K562 (cell line): ENCODE results near the gene METRNL. TPM values are rescaled to one million over a fixed set of nuclear protein-coding genes. Genes with fewer than 3 reads are reported as not detected.
A peak's percentile ranks its signal among the peaks of the same experiment; 100 is the strongest.

Experiments
- ATAC-seq: fragments of 200-7000 bp; cut with Tn5 transposase; 3 replicates; pipeline ENCODE4 v1.9.1; 2020; ENCODE audit warnings: moderate library complexity
- BruUV-seq: library from RNA; stranded (reverse); fragments of 400-500 nt; replicated peaks from 2 replicates; lab custom pipeline; 2021; lab: Mats Ljungman, UMichigan
- CTCF ChIA-PET: fragments of 300-600 bp; formaldehyde crosslinking; extraction: SDS; loops from one replicate; lab custom pipeline; 2021; ENCODE audit warnings: low intra/inter-chr PET ratio; lab: Yijun Ruan, JAX
- POLR2A ChIA-PET: fragments of 300-600, 350-650 bp; sonication (Branson Sonifier 250); formaldehyde crosslinking; extraction: SDS; loops from one replicate; lab custom pipeline; 2021; ENCODE audit warnings: antibody characterized with exemption, inconsistent platforms; lab: Yijun Ruan, JAX
- DNase-seq, 4 experiments: peaks; one replicate each; pipeline versions ENCODE4 v3.0.0 to v3.0.0-alpha.2; 2011 to 2018; ENCODE audit warnings: low spot score in 3 of 4, mixed read lengths in 3 of 4; ENCODE audit errors: extremely low read depth in 1 of 4
- FAIRE-seq: peaks from 2 replicates; lab custom pipeline; 2011; peaks lifted over from hg19 to GRCh38; lab: Jason Lieb, UNC
- H2AFZ ChIP-seq: 2 replicates; pipeline ENCODE4 v1.6.0; 2011; ENCODE audit warnings: low read depth, low read length, control low read depth, inconsistent platforms
- H3K27ac ChIP-seq: fragments of 200-600 bp; 3 replicates; pipeline ENCODE4 v1.8.0; 2011; ENCODE audit warnings: low read depth, mild to moderate bottlenecking, control low read depth, inconsistent platforms, low read length, moderate library complexity, mixed read lengths; ENCODE audit errors: extremely low read depth
- H3K27me3 ChIP-seq, 2 experiments: fragments of 300-600 bp in 1 of 2; 2 replicates in 1 of 2; 3 replicates in 1 of 2; pipeline versions ENCODE4 v1.6.0 to v1.8.0; 2011; ENCODE audit warnings: inconsistent platforms in 2 of 2, low read length in 2 of 2, mild to moderate bottlenecking in 1 of 2, mixed read lengths in 1 of 2, moderate library complexity in 1 of 2; ENCODE audit not compliant: control insufficient read depth in 2 of 2, insufficient read depth in 2 of 2
- H3K36me3 ChIP-seq: fragments of 300-600 bp; 3 replicates; pipeline ENCODE4 v1.8.0; 2011; ENCODE audit warnings: mild to moderate bottlenecking, low read length, inconsistent platforms; ENCODE audit not compliant: control insufficient read depth, insufficient read depth
- H3K4me1 ChIP-seq, 2 experiments: fragments of 200-600 bp in 1 of 2; replicated peaks in 1 of 2; 2 replicates in 1 of 2; 3 replicates in 1 of 2; pipeline versions ENCODE4 v1.5.1 to v1.8.0; 2011; ENCODE audit warnings: inconsistent platforms in 2 of 2, low read length in 2 of 2, mild to moderate bottlenecking in 1 of 2, mixed read lengths in 1 of 2, moderate library complexity in 1 of 2; ENCODE audit not compliant: control insufficient read depth in 2 of 2, insufficient read depth in 2 of 2
- H3K4me2 ChIP-seq: 2 replicates; pipeline ENCODE4 v1.6.1; 2011; ENCODE audit warnings: low read length, control low read depth, inconsistent platforms, mixed read lengths; ENCODE audit not compliant: insufficient read depth
- H3K4me3 ChIP-seq: fragments of 200-600 bp; sonication (generic), shearing (Covaris generic); 2 replicates; pipeline ENCODE4 v1.5.1; 2016; ENCODE audit warnings: control low read depth, inconsistent platforms
- H3K79me2 ChIP-seq: fragments of 200-600 bp; 3 replicates; pipeline ENCODE4 v1.8.0; 2011; ENCODE audit warnings: low read length, inconsistent platforms; ENCODE audit not compliant: control insufficient read depth, insufficient read depth
- H3K9ac ChIP-seq, 2 experiments: 2 replicates each; pipeline versions ENCODE4 v1.6.0 to v1.6.1; 2011; ENCODE audit warnings: low read depth in 2 of 2, low read length in 2 of 2, control low read depth in 1 of 2, inconsistent platforms in 1 of 2, mild to moderate bottlenecking in 1 of 2, mixed read lengths in 1 of 2; ENCODE audit not compliant: insufficient read depth in 1 of 2
- H3K9me1 ChIP-seq: one replicate; pipeline ENCODE4 v1.6.0; 2011; ENCODE audit warnings: inconsistent platforms, mild to moderate bottlenecking, low read length, moderate library complexity; ENCODE audit not compliant: control insufficient read depth, insufficient read depth
- H3K9me3 ChIP-seq: replicated peaks from 2 replicates; pipeline ENCODE4 v1.5.1; 2011; ENCODE audit warnings: low read depth, low read length, inconsistent platforms; ENCODE audit not compliant: control insufficient read depth, insufficient read depth
- H4K20me1 ChIP-seq: replicated peaks from 2 replicates; pipeline ENCODE4 v1.6.1; 2011; ENCODE audit warnings: low read length, inconsistent platforms, mixed read lengths; ENCODE audit not compliant: control insufficient read depth, insufficient read depth
- RBM22 ChIP-seq: fragments of 200-400 bp; formaldehyde crosslinking; IDR thresholded peaks from 2 replicates; pipeline ENCODE4 v1.6.1; 2018; ENCODE audit warnings: low read length, low read depth; ENCODE audit not compliant: poor library complexity, severe bottlenecking
- ZFX ChIP-seq: sonication (generic); formaldehyde crosslinking; IDR thresholded peaks from 2 replicates; pipeline ENCODE4 v1.8.0; 2022; ENCODE audit warnings: mild to moderate bottlenecking, missing genetic modification reagents, moderate library complexity
- WGBS: fragments of 100-300 bp; shearing (Covaris generic); methylation state at CpG from one replicate; pipeline ENCODE4 v1.1.6; 2016; ENCODE audit warnings: low coverage, mixed read lengths; ENCODE audit not compliant: insufficient coverage; ENCODE audit errors: missing lambda C conversion rate; 5-methylcytosine and 5-hydroxymethylcytosine counted together
- in situ Hi-C: fragments of 300-500 bp; cut with MboI; formaldehyde crosslinking; loops from 4 replicates; pipeline ENCODE4 v1.15.0; 2018; ENCODE audit warnings: inconsistent platforms, mixed read lengths
- intact Hi-C: fragments of 100-400 bp; cut with micrococcal nuclease; formaldehyde crosslinking; loops from 2 replicates; pipeline ENCODE4 v1.14.2; 2022
- polyA plus RNA-seq, 8 experiments: library from polyadenylated mRNA; depleted of rRNA in 4 of 8; stranded (reverse) in 5 of 8; unstranded in 3 of 8; fragments of >200 nt; fragmentation: Nextera tagmentation in 2 of 8; fragmentation: Illumina TruSeq in 1 of 8; extraction: Ambion mirVana in 2 of 8; extraction: Trizol in 1 of 8; gene quantifications; 2 replicates each; pipeline versions ENCODE4 v1.2.1 to v1.2.3, GENCODE V29; 2011 to 2014; ENCODE audit warnings: inconsistent platforms in 1 of 8, missing spikeins in 1 of 8
- total RNA-seq, 7 experiments: library from RNA; depleted of rRNA in 6 of 7; stranded (reverse); fragments of >200 nt in 6 of 7; fragmentation: Illumina TruSeq in 2 of 7; extraction: Trizol in 2 of 7; gene quantifications; 2 replicates each; pipeline versions ENCODE4 v1.2.1 to v1.2.3, GENCODE V29; 2011 to 2021; ENCODE audit warnings: low replicate concordance in 1 of 7
- TF ChIP-seq, protein P1 (sequence below), 2 experiments: fragments of 250-450 bp in 1 of 2; fragments of 450-650 bp in 1 of 2; sonication (Bioruptor Pico) in 1 of 2; IDR thresholded peaks; 2 replicates each; pipeline versions ENCODE4 v1.6.1 to v1.8.0; 2016 to 2021; ENCODE audit warnings: mild to moderate bottlenecking in 2 of 2, moderate library complexity in 2 of 2, missing compliant biosample characterization in 1 of 2, missing genetic modification characterization in 1 of 2
- TF ChIP-seq, protein P2 (sequence below), 2 experiments: IDR thresholded peaks; 2 replicates each; pipeline ENCODE4 v1.6.1; 2011; ENCODE audit warnings: borderline replicate concordance in 1 of 2, control low read depth in 1 of 2, low read depth in 1 of 2, low read length in 1 of 2, mild to moderate bottlenecking in 1 of 2, mixed read lengths in 1 of 2, moderate library complexity in 1 of 2; ENCODE audit not compliant: insufficient read depth in 1 of 2, insufficient read length in 1 of 2, poor library complexity in 1 of 2, severe bottlenecking in 1 of 2; ENCODE audit errors: extremely low read depth in 1 of 2

Gene METRNL
- total and polyA plus RNA-seq, 9 of the 15 experiments (the other 6 are each of a cell fraction or from before 2014, with no cell fraction given): 0.17 to 31.8 (median 2.9) TPM

DNA sequence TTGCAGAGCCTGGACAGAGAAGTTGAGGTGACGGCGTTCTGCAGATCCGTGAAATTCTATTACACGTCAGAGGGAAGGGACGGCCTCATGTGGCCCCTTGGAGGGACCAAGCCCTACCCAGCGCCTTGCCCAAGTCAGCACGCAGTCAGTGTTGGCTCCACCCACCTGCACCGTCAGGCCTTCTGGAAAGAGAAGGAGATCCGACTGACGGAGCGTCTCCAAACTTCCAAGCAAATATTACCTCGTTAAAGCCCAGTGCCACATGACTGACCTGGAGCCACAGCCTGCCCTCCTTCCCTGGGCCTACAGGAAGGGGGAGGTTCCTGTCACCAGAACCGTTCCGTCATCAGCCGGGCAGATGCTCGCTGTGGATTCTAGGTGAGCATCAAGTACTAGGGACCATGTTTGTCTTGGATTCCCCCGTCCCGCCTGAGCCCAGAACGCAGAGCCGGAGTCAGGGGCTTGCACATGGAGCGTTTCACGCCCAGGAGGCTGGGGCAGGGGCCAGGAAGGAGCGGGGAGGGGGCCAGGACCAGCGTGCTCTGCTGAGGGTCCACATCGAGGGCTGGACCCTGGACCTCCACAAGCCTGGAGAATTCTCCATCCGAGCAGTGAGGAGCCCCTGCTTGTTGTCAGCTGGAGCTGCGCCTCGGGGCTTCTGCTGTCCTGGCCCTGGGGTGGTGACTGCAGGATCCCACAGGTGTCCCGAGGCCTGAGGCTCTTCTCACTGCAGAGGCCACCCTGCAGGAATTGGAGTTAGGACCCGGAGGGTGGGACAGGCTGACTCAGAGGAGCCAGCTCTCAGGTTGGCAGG, 22.6 kb upstream of the METRNL start:
- Histone ChIP-seq H3K79me2 (no peaks in the 10 kb centered on the region), H3K27me3 (peaks cover 8 to 36% of the 10 kb centered on the region in 2 experiments; a peak in 4 of 5 replicates), H3K36me3 (no peaks in the 10 kb centered on the region), H3K9ac (no peak overlapping the region; a peak in 1 of 4 replicates), H3K4me2 (no peak overlapping the region), H3K4me3 (no peak overlapping the region)
- POLR2A ChIA-PET: no interaction called here
- BruUV-seq: no TSS peak
- TF ChIP-seq, protein P1, sequence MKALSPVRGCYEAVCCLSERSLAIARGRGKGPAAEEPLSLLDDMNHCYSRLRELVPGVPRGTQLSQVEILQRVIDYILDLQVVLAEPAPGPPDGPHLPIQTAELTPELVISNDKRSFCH (CRISPR knock-in tag; IDR thresholded peaks at IDR 0.05): no peak
- TF ChIP-seq, protein P1 (tag; IDR thresholded peaks at IDR 0.05): no peak
- no peak for TF ChIP-seq RBM22
- 0 out of 2 replicates have a peak, but pooled peaks have one; percentile 14 for TF ChIP-seq ZFX (CRISPR knock-in tag)
- TF ChIP-seq, protein P2, sequence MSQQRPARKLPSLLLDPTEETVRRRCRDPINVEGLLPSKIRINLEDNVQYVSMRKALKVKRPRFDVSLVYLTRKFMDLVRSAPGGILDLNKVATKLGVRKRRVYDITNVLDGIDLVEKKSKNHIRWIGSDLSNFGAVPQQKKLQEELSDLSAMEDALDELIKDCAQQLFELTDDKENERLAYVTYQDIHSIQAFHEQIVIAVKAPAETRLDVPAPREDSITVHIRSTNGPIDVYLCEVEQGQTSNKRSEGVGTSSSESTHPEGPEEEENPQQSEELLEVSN (IDR thresholded peaks at IDR 0.05; ENCODE audit: borderline replicate concordance in 1 of 2, extremely low read depth in 1 of 2, insufficient read depth in 1 of 2, insufficient read length in 1 of 2, low read depth in 1 of 2, low read length in 1 of 2, poor library complexity in 1 of 2, severe bottlenecking in 1 of 2): peak in 1 of 2 experiments; percentile 23
- TF ChIP-seq, all 486 proteins: peak for 2
- Histone ChIP-seq H3K9me1 (no peaks in the 10 kb centered on the region), H3K9me3 (no peaks in the 10 kb centered on the region), H3K4me1 (peaks cover 27 to 66% of the 10 kb centered on the region in 2 experiments), H2AFZ (no peak overlapping the region), H4K20me1 (0 out of 2 replicates have a peak, but pooled peaks cover 4% of the 10 kb centered on the region), H3K27ac (no peak overlapping the region)
- FAIRE-seq (no peak), ATAC-seq (no peak), DNase-seq (no peak)
- CTCF ChIA-PET: no interaction called here
- in situ Hi-C loops: no loop called here
- intact Hi-C loops: no loop called here
- WGBS: 45% methylated on average over 20 of the region's 30 CpGs
